HepG2 (cell line): Measurements from ENCODE around the gene DYNLL2.

ENCODE experiments used
- FOSL1 ChIP-seq: sonication (generic); formaldehyde crosslinking; IDR thresholded peaks from 2 replicates; pipeline ENCODE4 v1.9.0; 2021; ENCODE audit warnings: missing genetic modification reagents, borderline replicate concordance
- FUBP1 ChIP-seq: sonication (generic); formaldehyde crosslinking; IDR thresholded peaks from 2 replicates; pipeline ENCODE4 v1.5.1; 2020; ENCODE audit warnings: missing genetic modification reagents, mild to moderate bottlenecking, borderline replicate concordance
- JARID2 ChIP-seq: sonication (generic); formaldehyde crosslinking; IDR thresholded peaks from 2 replicates; pipeline ENCODE4 v1.8.1; 2023; ENCODE audit warnings: missing genetic modification reagents, inconsistent platforms; ENCODE audit not compliant: insufficient replicate concordance
- NFIC ChIP-seq: IDR thresholded peaks from 2 replicates; pipeline ENCODE4 v1.6.1; 2012; ENCODE audit warnings: mild to moderate bottlenecking, low read length, inconsistent platforms
- RAD21 ChIP-seq: fragments of 450-650 bp; formaldehyde crosslinking; IDR thresholded peaks from 2 replicates; pipeline ENCODE4 v1.5.0; 2020; ENCODE audit warnings: mild to moderate bottlenecking
- TCF12 ChIP-seq, 2 experiments: fragments of 450-650 bp in 1 of 2; sonication (generic) in 1 of 2; formaldehyde crosslinking in 1 of 2; IDR thresholded peaks; 2 replicates each; pipeline versions ENCODE4 v1.6.1 to v1.8.0; 2017 to 2022; ENCODE audit warnings: antibody characterized with exemption in 1 of 2, mild to moderate bottlenecking in 1 of 2, missing genetic modification reagents in 1 of 2, moderate library complexity in 1 of 2
- ZNF329 ChIP-seq: sonication (generic); formaldehyde crosslinking; IDR thresholded peaks from 2 replicates; pipeline ENCODE4 v1.9.0; 2021; ENCODE audit warnings: low read depth, mild to moderate bottlenecking, missing genetic modification reagents
- ZNF776 ChIP-seq: sonication (generic); formaldehyde crosslinking; IDR thresholded peaks from 2 replicates; pipeline ENCODE4 v1.4.0; 2020; ENCODE audit warnings: mild to moderate bottlenecking, missing genetic modification reagents
- TF ChIP-seq, protein P1 (sequence below): sonication (generic); formaldehyde crosslinking; IDR thresholded peaks from 2 replicates; pipeline ENCODE4 v1.5.0; 2020; ENCODE audit warnings: missing genetic modification reagents
- TF ChIP-seq, protein P2 (sequence below): sonication (generic); formaldehyde crosslinking; IDR thresholded peaks from 2 replicates; pipeline ENCODE4 v1.5.0; 2020; ENCODE audit warnings: mild to moderate bottlenecking, missing genetic modification reagents, moderate library complexity
- TF ChIP-seq, protein P3 (sequence below): sonication (generic); formaldehyde crosslinking; conservative IDR thresholded peaks from 2 replicates; pipeline ENCODE4 v1.5.0; 2020; ENCODE audit warnings: missing genetic modification reagents

DNA sequence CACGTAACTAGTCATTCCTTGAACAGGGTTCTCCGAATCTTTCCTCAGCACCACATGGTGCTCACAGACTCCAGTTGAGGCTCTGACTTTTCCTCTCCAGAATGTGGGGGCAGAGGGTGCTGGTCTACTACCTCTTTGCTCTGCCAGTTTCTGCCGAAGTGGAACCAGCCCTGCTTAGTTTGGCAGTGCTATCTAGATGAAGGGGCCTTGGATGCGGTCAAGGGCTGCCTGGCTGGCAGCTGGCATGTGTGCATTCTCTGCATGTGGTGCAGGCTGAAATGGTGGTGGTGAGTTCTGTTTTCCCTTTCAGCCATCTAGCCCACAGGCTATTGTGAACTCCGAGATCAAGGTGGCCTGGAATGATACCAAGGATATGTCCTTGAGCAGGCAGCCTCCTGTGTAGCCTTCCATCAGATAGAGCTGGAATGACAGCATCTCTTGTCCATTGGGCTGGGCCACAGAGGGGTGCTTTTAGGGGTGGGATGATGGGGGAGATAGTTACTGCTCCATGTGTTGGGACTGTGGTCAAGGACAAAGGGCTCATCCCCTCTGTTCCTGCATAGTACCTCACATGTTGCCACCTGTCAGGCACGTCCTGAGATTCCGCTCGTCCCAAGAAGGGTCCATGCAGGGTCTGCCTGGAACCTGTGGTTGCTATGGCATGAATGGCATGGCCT, 2.0 kb downstream of the DYNLL2 start:
- TF ChIP-seq, protein P1, sequence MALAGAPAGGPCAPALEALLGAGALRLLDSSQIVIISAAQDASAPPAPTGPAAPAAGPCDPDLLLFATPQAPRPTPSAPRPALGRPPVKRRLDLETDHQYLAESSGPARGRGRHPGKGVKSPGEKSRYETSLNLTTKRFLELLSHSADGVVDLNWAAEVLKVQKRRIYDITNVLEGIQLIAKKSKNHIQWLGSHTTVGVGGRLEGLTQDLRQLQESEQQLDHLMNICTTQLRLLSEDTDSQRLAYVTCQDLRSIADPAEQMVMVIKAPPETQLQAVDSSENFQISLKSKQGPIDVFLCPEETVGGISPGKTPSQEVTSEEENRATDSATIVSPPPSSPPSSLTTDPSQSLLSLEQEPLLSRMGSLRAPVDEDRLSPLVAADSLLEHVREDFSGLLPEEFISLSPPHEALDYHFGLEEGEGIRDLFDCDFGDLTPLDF (CRISPR knock-in tag), result no peak
- TF ChIP-seq ZNF776, result no peak
- TF ChIP-seq, protein P2, sequence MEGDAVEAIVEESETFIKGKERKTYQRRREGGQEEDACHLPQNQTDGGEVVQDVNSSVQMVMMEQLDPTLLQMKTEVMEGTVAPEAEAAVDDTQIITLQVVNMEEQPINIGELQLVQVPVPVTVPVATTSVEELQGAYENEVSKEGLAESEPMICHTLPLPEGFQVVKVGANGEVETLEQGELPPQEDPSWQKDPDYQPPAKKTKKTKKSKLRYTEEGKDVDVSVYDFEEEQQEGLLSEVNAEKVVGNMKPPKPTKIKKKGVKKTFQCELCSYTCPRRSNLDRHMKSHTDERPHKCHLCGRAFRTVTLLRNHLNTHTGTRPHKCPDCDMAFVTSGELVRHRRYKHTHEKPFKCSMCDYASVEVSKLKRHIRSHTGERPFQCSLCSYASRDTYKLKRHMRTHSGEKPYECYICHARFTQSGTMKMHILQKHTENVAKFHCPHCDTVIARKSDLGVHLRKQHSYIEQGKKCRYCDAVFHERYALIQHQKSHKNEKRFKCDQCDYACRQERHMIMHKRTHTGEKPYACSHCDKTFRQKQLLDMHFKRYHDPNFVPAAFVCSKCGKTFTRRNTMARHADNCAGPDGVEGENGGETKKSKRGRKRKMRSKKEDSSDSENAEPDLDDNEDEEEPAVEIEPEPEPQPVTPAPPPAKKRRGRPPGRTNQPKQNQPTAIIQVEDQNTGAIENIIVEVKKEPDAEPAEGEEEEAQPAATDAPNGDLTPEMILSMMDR (CRISPR knock-in tag), result no peak
- TF ChIP-seq JARID2 (CRISPR knock-in tag), result no peak
- TF ChIP-seq RAD21 (CRISPR knock-in tag), result no peak
- TF ChIP-seq TCF12 (IDR thresholded peaks at IDR 0.05), result no peak
- no peak for TF ChIP-seq TCF12 (CRISPR knock-in tag; IDR thresholded peaks at IDR 0.05)
- no peak for TF ChIP-seq ZNF329
- TF ChIP-seq, protein P3, sequence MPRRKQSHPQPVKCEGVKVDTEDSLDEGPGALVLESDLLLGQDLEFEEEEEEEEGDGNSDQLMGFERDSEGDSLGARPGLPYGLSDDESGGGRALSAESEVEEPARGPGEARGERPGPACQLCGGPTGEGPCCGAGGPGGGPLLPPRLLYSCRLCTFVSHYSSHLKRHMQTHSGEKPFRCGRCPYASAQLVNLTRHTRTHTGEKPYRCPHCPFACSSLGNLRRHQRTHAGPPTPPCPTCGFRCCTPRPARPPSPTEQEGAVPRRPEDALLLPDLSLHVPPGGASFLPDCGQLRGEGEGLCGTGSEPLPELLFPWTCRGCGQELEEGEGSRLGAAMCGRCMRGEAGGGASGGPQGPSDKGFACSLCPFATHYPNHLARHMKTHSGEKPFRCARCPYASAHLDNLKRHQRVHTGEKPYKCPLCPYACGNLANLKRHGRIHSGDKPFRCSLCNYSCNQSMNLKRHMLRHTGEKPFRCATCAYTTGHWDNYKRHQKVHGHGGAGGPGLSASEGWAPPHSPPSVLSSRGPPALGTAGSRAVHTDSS (CRISPR knock-in tag), result no peak
- no peak for TF ChIP-seq FUBP1
- TF ChIP-seq NFIC, result no peak
- no peak for TF ChIP-seq FOSL1 (CRISPR knock-in tag)
